Lower leg skin (tissue), 4 donors: ENCODE data around the gene PPARG. TPM values are rescaled to one million over a fixed set of nuclear protein-coding genes. Genes with fewer than 3 reads are reported as not detected.

ENCODE experiments used
- DNase-seq, 2 donors: peaks; one replicate each; pipeline ENCODE4 v3.0.0-alpha.2; 2019; ENCODE audit warnings: low spot score in 2 of 2
- H3K4me3 ChIP-seq: fragments of 200-600 bp; sonication (generic); 2 replicates; pipeline ENCODE4 v1.5.1; 2017; ENCODE audit warnings: mild to moderate bottlenecking, low read depth; ENCODE audit not compliant: poor library complexity, severe bottlenecking
- CTCF ChIP-seq, 3 donors: fragments of 450-650 bp; IDR thresholded peaks; one replicate each; pipeline ENCODE4 v1.5.1; 2016; ENCODE audit warnings: antibody characterized with exemption in 3 of 3, mild to moderate bottlenecking in 3 of 3, moderate library complexity in 2 of 3
- POLR2A ChIP-seq, 2 donors: fragments of 450-650 bp; IDR thresholded peaks; one replicate each; pipeline ENCODE4 v1.6.1; 2016 to 2017; ENCODE audit warnings: antibody characterized with exemption in 2 of 2, mild to moderate bottlenecking in 1 of 2, moderate library complexity in 1 of 2
- WGBS, 2 donors: methylation state at CpG; one replicate each; pipeline ENCODE4 v1.1.5; 2018; 5-methylcytosine and 5-hydroxymethylcytosine counted together
- intact Hi-C: fragments of 100-400 bp; cut with DNase I; formaldehyde crosslinking; loops from one replicate; pipeline ENCODE4 v1.15.0; 2023; ENCODE audit warnings: low total_unique reads
- total RNA-seq, 4 donors: library from RNA; depleted of rRNA; stranded (reverse); fragments of >200 nt; gene quantifications; one replicate each; pipeline ENCODE4 v1.1.0, GENCODE V29; 2016

PPARG gene
- 10 to 100 TPM in 2 of 4 donors, 1 to 10 TPM in 2; 8.4 to 14.1 (median 9.8) TPM for total RNA-seq

GRCh38 chr3:12288182-12289129, at the start of gene PPARG:
Gene PPARG (plus strand): TSS chr3:12289070. CDS start chr3:12379712, 90,642 bp downstream.
- WGBS, 2 donors = 1 to 2% methylated on average over 23 to 78 of the region's 87 CpGs
- intact Hi-C loops = no loop called here
- peak within 1 kb of the TSS; percentile 62 for H3K4me3 ChIP-seq
- TF ChIP-seq POLR2A (IDR thresholded peaks at IDR 0.05) = no peak
- no peak for TF ChIP-seq CTCF (IDR thresholded peaks at IDR 0.05)
- peak in 1 of 2 donors; percentile 87 for DNase-seq

- intact Hi-C loops = no loop called here
- WGBS, 2 donors = 22 to 32% methylated on average over 5 of the region's 5 CpGs
Measured at GRCh38 chr3:12239301-12239700, 49.6 kb upstream of the PPARG start.

GRCh38 chr3:12242772-12243171, 46.1 kb upstream of the PPARG start:
- no peak overlapping the region for H3K4me3 ChIP-seq
- TF ChIP-seq POLR2A (IDR thresholded peaks at IDR 0.05) = no peak
- TF ChIP-seq CTCF (IDR thresholded peaks at IDR 0.05) = no peak
- intact Hi-C loops = no loop called here
- no peak for DNase-seq
- WGBS, 2 donors = 92 to 98% methylated on average over 2 of the region's 2 CpGs

More at GRCh38 chr3:12239301-12239700, 49.6 kb upstream of the PPARG start:
- peak in 1 of 2 donors; percentile 34 for DNase-seq
- TF ChIP-seq CTCF (IDR thresholded peaks at IDR 0.05) (no peak), POLR2A (IDR thresholded peaks at IDR 0.05) (no peak)
- no peak overlapping the region for H3K4me3 ChIP-seq

GRCh38 chr3:12246497-12247163, 42.2 kb upstream of the PPARG start:
- intact Hi-C loops = no loop called here
- TF ChIP-seq CTCF (IDR thresholded peaks at IDR 0.05) = no peak
- TF ChIP-seq POLR2A (IDR thresholded peaks at IDR 0.05) = no peak
- no peak for DNase-seq
- no peak overlapping the region for H3K4me3 ChIP-seq
- WGBS, 2 donors = 77 to 83% methylated on average over 6 of the region's 6 CpGs

- intact Hi-C loops = no loop called here
- TF ChIP-seq CTCF (IDR thresholded peaks at IDR 0.05) = no peak
- no peak for TF ChIP-seq POLR2A (IDR thresholded peaks at IDR 0.05)
- H3K4me3 ChIP-seq = no peak overlapping the region
- 88 to 89% methylated on average over 4 of the region's 4 CpGs for WGBS, 2 donors
- DNase-seq = no peak
Measured at GRCh38 chr3:12247411-12247810, 41.5 kb upstream of the PPARG start.
